Neural progenitor cell (in vitro differentiated cells): ENCODE data around the gene PCDH9.

Experiments
- EZH2 ChIP-seq: fragments of 200-600 bp; sonication (generic); IDR thresholded peaks from 2 replicates; pipeline ENCODE4 v1.6.1; 2017; ENCODE audit warnings: antibody characterized with exemption, mild to moderate bottlenecking, moderate library complexity
- TF ChIP-seq, protein P1 (sequence below): fragments of 200-600 bp; sonication (generic); IDR thresholded peaks from 2 replicates; pipeline ENCODE4 v1.5.1; 2017; ENCODE audit warnings: antibody characterized with exemption, mild to moderate bottlenecking

DNA sequence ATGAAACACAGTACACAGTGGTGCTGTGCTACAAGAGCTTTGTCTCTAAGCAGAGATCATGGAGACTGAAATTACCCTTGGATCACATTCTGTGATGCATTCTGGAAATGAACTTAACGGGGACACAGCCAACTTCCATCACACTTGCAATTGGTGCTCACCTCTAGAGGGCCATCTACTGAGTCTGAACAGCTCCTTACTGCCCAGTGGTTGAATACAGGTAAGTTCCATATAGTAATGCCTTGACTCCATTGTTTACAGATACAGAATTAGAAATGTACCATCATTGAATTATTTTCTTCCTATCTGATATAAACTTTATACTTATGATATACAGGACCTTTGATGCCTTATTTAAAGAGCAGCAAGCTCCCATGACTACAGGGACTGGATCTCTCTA lies 686.4 kb downstream of the PCDH9 start:
- TF ChIP-seq, protein P1, sequence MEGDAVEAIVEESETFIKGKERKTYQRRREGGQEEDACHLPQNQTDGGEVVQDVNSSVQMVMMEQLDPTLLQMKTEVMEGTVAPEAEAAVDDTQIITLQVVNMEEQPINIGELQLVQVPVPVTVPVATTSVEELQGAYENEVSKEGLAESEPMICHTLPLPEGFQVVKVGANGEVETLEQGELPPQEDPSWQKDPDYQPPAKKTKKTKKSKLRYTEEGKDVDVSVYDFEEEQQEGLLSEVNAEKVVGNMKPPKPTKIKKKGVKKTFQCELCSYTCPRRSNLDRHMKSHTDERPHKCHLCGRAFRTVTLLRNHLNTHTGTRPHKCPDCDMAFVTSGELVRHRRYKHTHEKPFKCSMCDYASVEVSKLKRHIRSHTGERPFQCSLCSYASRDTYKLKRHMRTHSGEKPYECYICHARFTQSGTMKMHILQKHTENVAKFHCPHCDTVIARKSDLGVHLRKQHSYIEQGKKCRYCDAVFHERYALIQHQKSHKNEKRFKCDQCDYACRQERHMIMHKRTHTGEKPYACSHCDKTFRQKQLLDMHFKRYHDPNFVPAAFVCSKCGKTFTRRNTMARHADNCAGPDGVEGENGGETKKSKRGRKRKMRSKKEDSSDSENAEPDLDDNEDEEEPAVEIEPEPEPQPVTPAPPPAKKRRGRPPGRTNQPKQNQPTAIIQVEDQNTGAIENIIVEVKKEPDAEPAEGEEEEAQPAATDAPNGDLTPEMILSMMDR = peak; percentile 24
- TF ChIP-seq EZH2 = no peak
